22Rv1 (cell line): Measurements from ENCODE around the gene MYO10.

Source experiments
- H3K27ac ChIP-seq: fragments of 450-650 bp; 2 replicates; pipeline ENCODE4 v1.5.1; 2017
- CTCF ChIP-seq: fragments of 450-650 bp; IDR thresholded peaks from 2 replicates; pipeline ENCODE4 v1.5.1; 2017; ENCODE audit warnings: mild to moderate bottlenecking
- ZFX ChIP-seq: fragments of 450-650 bp; IDR thresholded peaks from 2 replicates; pipeline ENCODE4 v1.6.1; 2017; ENCODE audit warnings: antibody characterized with exemption, borderline replicate concordance

Gene MYO10

GRCh38 chr5:16866795-16867576, 69.1 kb downstream of the MYO10 start:
- H3K27ac ChIP-seq: no peak overlapping the region
- TF ChIP-seq ZFX: no peak
- TF ChIP-seq CTCF: no peak

GRCh38 chr5:16866273-16866672, 69.8 kb downstream of the MYO10 start:
- H3K27ac ChIP-seq: no peak overlapping the region
- no peak for TF ChIP-seq CTCF
- no peak for TF ChIP-seq ZFX

DNA sequence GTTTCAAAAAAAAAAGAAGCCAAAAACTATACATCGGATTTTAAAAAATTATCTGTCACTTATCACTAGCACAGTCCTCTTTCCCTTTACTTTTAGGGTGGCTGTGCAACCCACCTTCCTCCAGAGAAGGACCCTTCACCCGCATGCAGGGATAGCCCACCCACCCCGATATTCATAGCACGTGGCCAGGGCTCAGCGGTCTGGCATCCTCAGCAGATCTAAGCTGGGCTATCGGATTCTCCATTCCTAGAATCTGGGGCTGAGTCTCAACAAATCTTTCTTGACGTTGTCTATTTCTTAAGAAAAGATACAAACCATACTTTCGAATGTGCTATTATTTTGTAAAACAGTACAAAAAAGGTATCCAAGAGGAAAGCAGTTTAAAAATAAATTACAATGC, 70.9 kb downstream of the MYO10 start:
- no peak overlapping the region; the same call in 1 of the 2 replicates for H3K27ac ChIP-seq
- TF ChIP-seq CTCF (no peak), ZFX (no peak)

GRCh38 chr5:16864631-16865131, 71.4 kb downstream of the MYO10 start:
- no peak for TF ChIP-seq ZFX
- no peak for TF ChIP-seq CTCF
- peak overlapping the region; percentile 24 for H3K27ac ChIP-seq

DNA sequence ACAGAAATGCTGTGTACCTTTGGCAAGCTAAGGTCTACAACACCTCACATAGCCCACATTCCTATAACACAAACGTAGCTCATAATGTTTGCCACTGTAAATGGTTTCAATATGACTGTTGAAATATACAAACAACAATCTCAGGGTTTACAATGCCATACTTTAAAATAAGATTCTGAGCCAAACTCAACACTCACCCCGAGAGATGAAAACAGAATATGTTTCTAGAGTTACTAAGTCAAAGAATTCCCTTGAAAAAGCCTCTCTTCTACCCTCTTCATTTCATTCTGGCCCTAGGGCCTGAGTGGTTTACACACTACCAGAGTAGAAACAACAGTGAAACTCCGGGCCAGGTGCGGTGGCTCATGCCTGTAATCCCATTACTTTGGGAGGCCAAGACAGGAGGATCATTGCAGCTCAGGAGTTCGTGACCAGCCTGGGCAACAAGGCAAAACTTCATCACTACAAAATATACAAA, 72.6 kb downstream of the MYO10 start:
- no peak for TF ChIP-seq CTCF
- no peak overlapping the region for H3K27ac ChIP-seq

DNA sequence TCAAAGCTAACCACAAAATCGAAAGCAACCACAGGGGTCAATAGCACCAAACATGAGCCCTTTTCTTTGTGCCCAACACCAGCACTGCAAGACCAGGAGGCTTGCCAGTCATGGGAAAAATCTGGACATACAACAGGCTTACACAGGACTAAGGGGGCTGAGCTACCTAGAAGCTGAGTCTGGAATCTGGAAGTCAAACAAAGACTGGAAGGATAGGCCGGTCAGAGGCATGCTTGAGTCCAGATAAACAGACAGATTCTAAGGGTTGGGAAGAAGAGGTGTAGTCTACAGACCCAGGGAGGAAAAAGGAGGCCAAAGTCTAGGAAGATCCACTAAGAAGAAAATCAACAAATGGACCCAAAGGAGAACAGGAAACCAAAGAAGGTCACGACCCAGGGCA, 73.3 kb downstream of the MYO10 start:
- no peak overlapping the region for H3K27ac ChIP-seq
- TF ChIP-seq CTCF (no peak), ZFX (no peak)

DNA sequence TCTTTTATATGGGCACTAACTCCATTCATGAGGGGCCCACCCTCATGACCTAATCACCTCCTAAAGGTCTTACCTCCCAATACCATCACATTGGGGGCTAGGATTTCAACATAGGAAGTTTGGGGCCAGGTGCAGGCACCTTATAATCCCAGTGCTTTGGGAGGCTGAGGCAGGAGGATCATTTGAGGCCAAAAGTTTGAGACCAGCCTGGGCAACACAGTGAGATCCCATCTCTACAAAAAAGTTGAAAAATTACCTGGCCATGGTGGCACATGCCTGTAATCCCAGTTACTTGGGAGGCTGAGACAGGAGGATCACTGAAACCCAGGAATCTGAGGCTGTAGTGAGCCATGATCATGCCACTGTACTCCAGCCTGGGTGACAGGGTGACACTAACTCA, 76.7 kb downstream of the MYO10 start:
- no peak for TF ChIP-seq CTCF
- TF ChIP-seq ZFX: no peak
- H3K27ac ChIP-seq: no peak overlapping the region
